Thoracic aorta (tissue), 2 donors: Measurements from ENCODE around the gene CCR7. TPM values are rescaled to one million over a fixed set of nuclear protein-coding genes. Genes with fewer than 3 reads are reported as not detected.

Experiments used
- ATAC-seq: fragments of 150-250 bp; one replicate; pipeline ENCODE4 v1.8.0; 2017; ENCODE audit warnings: low read depth; ENCODE audit not compliant: insufficient number of reproducible peaks, low FRiP score
- DNase-seq: peaks from one replicate; pipeline ENCODE4 v3.0.0-alpha.2; 2020; ENCODE audit warnings: low spot score
- H3K27ac ChIP-seq, 2 donors: fragments of 200-600 bp; sonication (generic); 1 replicate in 1 of 2; 2 replicates in 1 of 2; pipeline ENCODE4 v1.5.1; 2016; ENCODE audit warnings: mild to moderate bottlenecking in 2 of 2, moderate library complexity in 2 of 2
- H3K27me3 ChIP-seq: fragments of 200-600 bp; sonication (generic); replicated peaks from 2 replicates; pipeline ENCODE4 v1.6.0; 2016; ENCODE audit warnings: mild to moderate bottlenecking; ENCODE audit not compliant: insufficient read depth
- H3K36me3 ChIP-seq: fragments of 200-600 bp; sonication (generic); one replicate; pipeline ENCODE4 v1.5.1; 2016
- H3K4me1 ChIP-seq, 2 donors: fragments of 200-600 bp; sonication (generic); 1 replicate in 1 of 2; 2 replicates in 1 of 2; pipeline versions ENCODE4 v1.5.1 to v1.6.0; 2016; ENCODE audit warnings: low read depth in 2 of 2, mild to moderate bottlenecking in 1 of 2; ENCODE audit not compliant: control insufficient read depth in 1 of 2
- H3K4me3 ChIP-seq: fragments of 200-600 bp; sonication (generic); 2 replicates; pipeline ENCODE4 v1.5.1; 2016; ENCODE audit warnings: mild to moderate bottlenecking
- H3K9me3 ChIP-seq: fragments of 200-600 bp; sonication (generic); 2 replicates; pipeline ENCODE4 v1.5.1; 2016
- CTCF ChIP-seq: fragments of 200-600 bp; sonication (generic); IDR thresholded peaks from one replicate; pipeline ENCODE4 v1.5.1; 2019; ENCODE audit warnings: antibody characterized with exemption
- total RNA-seq, 2 donors: library from RNA; depleted of rRNA; stranded (reverse); fragments of >200 nt; gene quantifications; one replicate each; pipeline versions ENCODE4 v1.1.0 to v1.2.3, GENCODE V29; 2016

Gene CCR7
- total RNA-seq, 2 donors from 2014 or later = not detected

- DNase-seq (no peak), ATAC-seq (no peak)
- Histone ChIP-seq H3K4me3 (no peak overlapping the region), H3K9me3 (no peaks in the 10 kb centered on the region), H3K36me3 (no peaks in the 10 kb centered on the region), H3K27ac (peak overlapping the region; percentile 18 to 19), H3K4me1 (peaks cover 0 to 37% of the 10 kb centered on the region in 2 donors), H3K27me3 (no peaks in the 10 kb centered on the region)
- TF ChIP-seq CTCF = no peak
These were observed 27.0 kb downstream of the CCR7 start for GRCh38 chr17:40538019-40538935.

- H3K27me3 ChIP-seq = no peaks in the 10 kb centered on the region
- ATAC-seq (no peak), DNase-seq (no peak)
- H3K36me3 ChIP-seq = no peaks in the 10 kb centered on the region
- H3K27ac ChIP-seq = peak overlapping the region; percentile 17 to 29
- H3K9me3 ChIP-seq = no peaks in the 10 kb centered on the region
- peaks cover 0 to 41% of the 10 kb centered on the region in 2 donors for H3K4me1 ChIP-seq
- no peak for TF ChIP-seq CTCF
- H3K4me3 ChIP-seq = no peak overlapping the region
These were observed 28.7 kb downstream of the CCR7 start for GRCh38 chr17:40536295-40537171.

- no peak for ATAC-seq
- no peaks in the 10 kb centered on the region for H3K9me3 ChIP-seq
- H3K27ac ChIP-seq = peak overlapping the region; percentile 17 to 29
- H3K36me3 ChIP-seq = no peaks in the 10 kb centered on the region
- no peak for TF ChIP-seq CTCF
- no peaks in the 10 kb centered on the region for H3K27me3 ChIP-seq
- DNase-seq = no peak
- peaks cover 0 to 41% of the 10 kb centered on the region in 2 donors for H3K4me1 ChIP-seq
- no peak overlapping the region for H3K4me3 ChIP-seq
These were observed 29.4 kb downstream of the CCR7 start for GRCh38 chr17:40535924-40536294.

- Histone ChIP-seq H3K27ac (no peak overlapping the region), H3K9me3 (no peaks in the 10 kb centered on the region), H3K4me3 (no peak overlapping the region), H3K36me3 (no peaks in the 10 kb centered on the region), H3K4me1 (peaks cover 0 to 41% of the 10 kb centered on the region in 2 donors), H3K27me3 (no peaks in the 10 kb centered on the region)
- no peak for TF ChIP-seq CTCF
- DNase-seq (no peak), ATAC-seq (no peak)
These were observed 29.8 kb downstream of the CCR7 start for GRCh38 chr17:40535438-40535837.
